GM18867 (cell line): Measurements from ENCODE around the gene VAV2.

Experiments
- ATAC-seq: cut with Tn5 transposase; IDR thresholded peaks from one replicate; pipeline ENCODE4 v1.9.1; 2021; ENCODE audit warnings: mild to moderate bottlenecking, moderate library complexity; ENCODE audit not compliant: unreplicated experiment

The VAV2 gene

GRCh38 chr9:134028575-134029247 lies 36.6 kb upstream of the VAV2 start:
- no peak for ATAC-seq

DNA sequence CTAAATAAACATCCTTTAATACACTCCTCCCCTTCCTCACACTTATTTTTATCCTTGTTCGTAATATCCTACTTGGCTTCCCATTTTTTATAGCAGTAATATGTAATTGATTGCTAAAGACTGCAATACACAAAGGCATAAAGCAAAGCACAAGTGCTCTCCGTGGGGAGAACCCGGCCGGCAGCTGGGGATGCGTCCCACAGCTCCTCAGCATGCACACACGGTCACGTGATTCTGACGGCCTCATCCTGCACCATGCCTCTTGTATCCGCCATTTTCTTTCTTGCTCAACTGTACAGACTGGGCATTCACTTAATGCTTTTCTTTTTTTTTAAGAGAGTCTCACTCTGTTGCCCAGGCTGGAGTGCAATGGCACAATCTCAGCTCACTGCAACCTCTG lies 36.0 kb upstream of the VAV2 start:
- ATAC-seq = no peak

DNA sequence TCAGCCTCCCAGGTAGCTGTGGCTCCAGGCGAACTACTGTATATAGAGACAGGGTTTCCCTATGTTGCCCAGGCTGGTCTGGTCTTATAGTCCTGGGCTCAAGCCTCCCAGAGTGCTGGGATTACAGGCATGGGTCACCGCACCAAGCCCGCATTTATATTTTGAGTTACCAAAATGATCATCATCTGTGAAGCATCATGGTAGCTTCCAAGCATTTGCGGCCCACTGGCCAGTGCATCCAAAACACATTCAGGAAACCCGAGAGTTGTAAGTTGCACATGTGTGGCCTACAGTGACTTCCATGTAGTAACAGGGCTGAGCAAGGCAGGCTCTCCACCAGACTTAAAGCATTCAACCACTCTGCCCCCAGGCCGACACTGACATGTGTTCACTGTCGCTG lies 35.4 kb upstream of the VAV2 start:
- no peak for ATAC-seq

DNA sequence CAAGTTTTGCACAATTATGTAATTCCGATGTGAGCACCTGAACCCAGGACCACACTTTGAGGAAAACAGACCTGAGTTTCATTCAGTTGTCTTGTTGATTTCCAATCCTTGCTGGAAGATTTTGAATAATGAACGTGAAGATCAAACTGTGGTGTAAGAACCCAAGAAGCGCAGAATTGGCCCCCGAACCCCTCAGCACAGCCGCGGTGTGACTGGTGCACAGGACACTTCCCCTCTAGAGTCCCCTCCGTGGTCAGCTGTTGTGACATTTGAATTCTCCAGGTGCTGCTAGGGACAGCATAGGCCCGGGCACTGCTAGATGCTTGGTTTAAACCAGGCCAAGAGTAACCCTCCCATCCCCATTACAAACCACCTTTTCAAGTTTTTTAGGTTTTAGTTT lies 34.9 kb upstream of the VAV2 start:
- no peak for ATAC-seq

GRCh38 chr9:134026581-134026980 lies 34.5 kb upstream of the VAV2 start:
- ATAC-seq = no peak

DNA sequence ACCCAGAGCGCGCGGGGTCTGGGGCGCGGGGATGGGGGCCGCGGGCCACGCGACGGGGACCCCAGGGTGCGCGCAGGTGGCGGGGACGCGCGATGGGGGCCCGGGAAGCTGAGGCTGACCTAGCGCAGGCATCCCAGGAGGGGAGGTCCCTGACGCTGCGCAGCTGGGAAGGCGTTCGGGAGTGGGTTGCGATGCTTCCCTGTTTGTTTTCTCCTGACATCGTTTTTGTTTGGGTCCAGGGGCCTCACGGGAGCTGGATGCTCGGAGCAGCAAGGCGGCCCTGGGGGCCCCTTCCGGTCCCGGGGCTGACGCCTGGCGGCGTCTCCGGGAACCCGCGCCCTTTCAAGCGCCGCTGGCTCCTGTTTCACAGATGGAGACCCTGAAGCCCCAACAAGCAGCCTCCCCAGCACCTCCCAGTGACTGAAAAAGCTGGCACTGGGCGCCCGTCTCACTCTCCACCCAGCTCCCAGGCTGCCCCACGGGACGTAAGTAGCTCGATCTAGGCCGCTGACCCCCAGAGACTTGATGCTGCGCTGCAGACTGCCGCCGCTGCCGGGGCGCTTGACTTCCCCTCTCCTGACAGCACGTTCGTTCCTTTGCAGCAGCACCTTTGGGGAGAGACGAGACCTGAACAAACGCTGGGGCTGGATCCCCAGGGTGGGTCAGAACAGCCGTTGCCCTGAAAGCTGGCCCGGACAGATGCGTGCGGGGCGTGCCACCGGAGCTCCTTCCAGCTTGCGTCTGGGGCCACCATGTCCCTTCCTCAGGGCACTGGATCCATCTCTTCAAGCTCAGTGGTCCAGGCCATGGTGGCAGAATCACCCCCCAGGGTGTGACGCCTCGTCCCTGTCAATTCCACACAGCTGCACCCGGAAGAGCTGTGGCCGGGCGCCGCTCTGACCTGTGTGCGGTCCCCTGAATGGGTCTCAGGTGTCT lies 33.8 kb upstream of the VAV2 start:
- peak; percentile 30 for ATAC-seq

- peak; percentile 83 for ATAC-seq
These were observed 32.9 kb upstream of the VAV2 start, which contains the start of gene BRD3OS for GRCh38 chr9:134024828-134025605. Gene BRD3OS (plus strand): TSS chr9:134025481. CDS start chr9:134026748, 1,267 bp downstream.

- ATAC-seq = no peak
These were observed 32.2 kb upstream of the VAV2 start for GRCh38 chr9:134024214-134024792.

GRCh38 chr9:134014946-134015345 lies 22.8 kb upstream of the VAV2 start:
- ATAC-seq = no peak

DNA sequence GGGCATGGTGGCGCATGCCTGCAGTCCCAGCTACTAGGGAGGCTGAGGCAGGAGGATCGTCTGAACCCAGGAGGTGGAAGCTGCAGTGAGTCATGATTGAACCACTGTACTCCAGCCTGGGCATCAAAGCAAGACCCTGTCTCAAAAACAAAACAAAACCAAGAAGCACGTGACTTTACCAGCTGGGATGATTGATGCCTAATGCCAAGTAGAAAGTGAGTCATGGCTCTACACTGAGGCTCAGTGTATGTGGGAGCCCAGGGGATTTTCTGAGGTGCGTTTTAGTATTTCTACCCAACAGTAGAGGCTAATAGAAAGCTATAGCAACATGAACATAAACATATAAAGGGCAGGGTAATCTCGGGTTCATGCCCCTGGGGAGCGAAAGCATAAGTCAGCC lies 19.3 kb upstream of the VAV2 start:
- no peak for ATAC-seq

DNA sequence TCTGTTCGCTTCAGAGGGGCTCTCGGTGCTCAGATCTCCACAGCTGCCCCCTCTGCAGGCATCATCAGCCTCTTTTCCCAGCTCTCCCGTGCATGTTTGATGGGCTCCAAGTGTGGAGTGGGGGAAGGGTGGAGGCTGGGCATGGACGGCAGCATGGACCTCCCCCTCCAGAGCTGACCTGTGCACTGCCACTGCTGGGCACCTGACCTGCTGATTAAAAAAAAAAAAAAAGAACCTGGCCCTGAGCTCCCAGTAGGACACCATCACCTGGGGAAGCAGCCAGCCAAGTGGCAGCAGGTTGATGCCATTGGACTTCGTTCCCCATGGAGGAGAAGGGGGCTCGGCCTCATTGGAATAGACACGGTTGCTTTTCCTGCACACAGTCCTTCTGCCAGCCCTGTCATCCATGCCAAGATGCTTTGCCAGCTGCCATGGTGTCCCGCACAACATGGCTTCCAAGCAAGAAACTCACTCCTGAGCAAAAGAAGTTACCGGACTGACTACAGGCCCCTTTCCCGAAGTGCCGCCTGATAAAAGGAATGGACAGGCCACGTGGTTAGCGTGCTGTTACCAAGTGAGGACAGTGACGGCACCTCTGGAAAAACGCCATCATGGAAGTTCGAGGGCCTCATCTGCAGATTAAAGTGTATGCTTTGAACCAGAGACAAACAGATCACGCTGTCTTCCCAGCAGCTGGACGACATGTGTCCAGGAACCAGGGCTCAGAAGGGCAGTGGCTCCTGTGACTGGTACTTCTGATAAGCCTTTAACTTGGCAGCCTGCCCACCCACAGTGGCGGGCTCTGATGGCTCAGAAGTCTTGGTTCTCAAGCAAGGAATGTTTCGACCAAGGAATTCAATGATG lies 18.4 kb upstream of the VAV2 start:
- no peak for ATAC-seq

GRCh38 chr9:134007571-134007970 lies 15.4 kb upstream of the VAV2 start:
- no peak for ATAC-seq

DNA sequence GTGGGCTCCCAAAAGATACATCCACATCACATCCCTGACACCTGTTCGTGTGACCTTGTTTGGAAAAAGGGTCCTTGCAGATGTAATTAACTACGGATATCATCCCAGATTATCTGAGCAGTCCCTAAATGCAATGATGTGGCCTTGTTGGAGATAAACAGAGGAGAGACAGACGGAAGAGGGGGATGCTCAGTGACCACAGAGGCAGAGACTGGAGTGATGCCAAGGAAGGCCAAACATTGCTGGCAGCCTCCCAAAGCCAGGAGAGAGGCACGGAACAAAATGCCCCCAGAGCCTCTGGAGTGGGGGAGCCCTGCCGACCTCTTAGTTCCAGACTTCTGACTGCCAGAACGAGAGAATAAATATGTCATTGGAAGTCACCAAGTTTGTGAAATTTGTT lies 15.0 kb upstream of the VAV2 start:
- no peak for ATAC-seq

DNA sequence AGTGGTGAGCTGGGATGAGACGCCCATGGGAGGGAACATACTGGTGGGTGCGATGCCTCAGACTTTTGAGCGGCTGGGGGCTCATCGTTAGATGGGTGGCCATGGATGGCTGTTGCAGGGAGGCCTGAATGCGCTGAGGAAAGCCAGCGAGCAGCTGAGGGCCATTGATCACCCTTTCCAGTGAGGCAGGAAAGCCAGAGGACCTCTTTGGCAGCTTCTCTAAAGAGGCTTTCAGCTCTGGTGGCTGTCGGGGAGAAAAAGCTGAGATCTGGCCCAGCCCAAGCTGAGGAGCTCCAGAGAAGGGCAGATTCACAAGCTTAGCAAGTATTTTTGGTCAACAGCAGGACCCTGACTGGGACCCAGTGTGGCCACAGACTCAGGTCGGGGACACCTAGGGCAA lies 13.3 kb upstream of the VAV2 start:
- ATAC-seq = no peak

GRCh38 chr9:134004881-134005280 lies 12.8 kb upstream of the VAV2 start:
- ATAC-seq = no peak

GRCh38 chr9:134004131-134004873 lies 12.2 kb upstream of the VAV2 start:
- ATAC-seq = no peak

GRCh38 chr9:134003237-134003636 lies 11.1 kb upstream of the VAV2 start:
- ATAC-seq = no peak

- ATAC-seq = no peak
These were observed 10.7 kb upstream of the VAV2 start for GRCh38 chr9:134002796-134003195.

DNA sequence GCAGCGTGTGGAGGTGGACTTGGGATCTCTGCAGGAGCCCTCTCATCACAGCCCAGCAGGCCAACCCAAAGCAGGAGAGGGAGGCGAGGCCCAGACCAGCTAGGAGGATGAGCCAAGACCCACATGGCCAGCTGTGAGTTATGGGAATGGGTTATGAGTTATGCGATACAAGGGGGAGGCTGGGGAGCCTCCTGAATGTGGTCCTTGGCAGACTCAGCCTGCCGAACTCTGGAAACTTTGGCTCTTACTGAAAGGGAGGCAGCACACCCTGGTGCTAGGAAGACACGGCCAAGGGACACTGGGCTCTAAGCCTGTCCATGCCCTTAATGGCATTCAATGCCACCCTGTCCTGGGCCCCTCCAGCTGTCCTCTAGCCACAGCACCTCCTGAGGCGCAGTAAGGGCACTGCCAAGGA lies 7.7 kb upstream of the VAV2 start:
- no peak for ATAC-seq
